HG02610 (cell line): ENCODE data around the gene DNAJA4.
"Not testable (repeated sequence)": the region's sequence is repeated elsewhere in the genome, so short reads cannot be mapped to it uniquely, and the experiment has no call there.

Experiments used
- ATAC-seq: cut with Tn5 transposase; IDR thresholded peaks from one replicate; pipeline ENCODE4 v1.9.1; 2021; ENCODE audit warnings: mild to moderate bottlenecking, moderate library complexity; ENCODE audit not compliant: unreplicated experiment

DNAJA4 gene

DNA sequence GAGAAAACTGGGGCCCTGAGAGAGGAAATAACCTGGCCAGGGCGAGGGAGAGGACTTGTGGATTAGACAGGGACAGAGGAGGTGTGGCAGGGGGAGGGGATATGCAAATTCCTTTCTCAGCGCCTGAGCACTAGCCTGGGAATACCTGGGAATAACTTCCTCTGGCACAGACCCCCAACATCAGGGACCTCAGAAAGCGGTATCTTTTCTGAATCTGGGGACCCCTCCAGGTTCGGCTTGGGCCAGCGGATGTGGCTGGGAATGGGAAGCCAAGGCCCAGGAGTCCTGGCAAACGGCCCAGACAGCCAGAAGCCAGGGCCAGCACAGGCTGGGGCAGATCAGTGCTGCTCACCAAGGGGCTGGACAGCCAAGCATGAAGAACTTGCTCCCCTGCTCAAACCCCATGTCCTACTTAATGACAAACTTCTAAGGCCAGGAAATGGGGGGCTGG, 20.8 kb upstream of the DNAJA4 start:
- no peak for ATAC-seq

DNA sequence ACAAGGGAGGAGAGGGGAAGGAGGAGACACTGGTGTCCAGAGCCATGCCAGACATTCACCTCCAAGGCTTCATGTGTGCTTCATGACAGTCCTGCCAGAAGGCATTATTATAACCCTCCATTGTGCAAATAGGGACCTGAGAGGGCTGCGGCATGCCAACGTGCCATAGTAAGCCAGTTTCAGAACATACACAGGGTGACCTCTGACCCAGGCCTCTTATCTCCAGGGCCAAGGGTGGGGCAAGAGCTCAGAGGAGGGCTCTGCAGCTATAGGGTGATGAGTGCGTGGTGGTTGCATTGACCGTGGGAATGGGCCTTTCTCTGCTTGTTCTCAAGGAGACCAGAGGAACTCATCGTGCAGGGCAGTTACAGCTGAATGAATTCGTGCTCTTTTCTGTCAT, 20.3 kb upstream of the DNAJA4 start:
- ATAC-seq, result no peak

DNA sequence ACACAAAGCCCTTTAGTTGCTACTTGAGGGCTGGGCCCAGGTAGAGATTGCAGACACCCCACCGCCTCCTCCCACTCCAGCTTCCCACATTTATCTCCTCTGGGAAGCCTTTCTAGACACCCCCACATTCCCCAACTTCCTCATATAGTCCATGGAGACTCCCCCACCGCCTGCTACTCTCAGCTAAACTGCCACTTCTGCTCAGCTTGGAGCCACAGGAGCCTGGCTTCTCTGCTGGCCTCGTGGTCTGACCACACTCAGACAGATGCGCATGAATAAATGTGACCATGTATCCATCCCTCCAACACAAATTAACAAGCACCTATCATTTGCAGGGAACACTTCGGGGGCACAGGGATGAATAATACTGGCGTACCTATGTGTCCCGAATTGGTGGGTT, 19.5 kb upstream of the DNAJA4 start:
- ATAC-seq, result no peak

- ATAC-seq, result not testable (repeated sequence)
Measured at GRCh38 chr15:78245392-78245791, 19.0 kb upstream of the DNAJA4 start.

DNA sequence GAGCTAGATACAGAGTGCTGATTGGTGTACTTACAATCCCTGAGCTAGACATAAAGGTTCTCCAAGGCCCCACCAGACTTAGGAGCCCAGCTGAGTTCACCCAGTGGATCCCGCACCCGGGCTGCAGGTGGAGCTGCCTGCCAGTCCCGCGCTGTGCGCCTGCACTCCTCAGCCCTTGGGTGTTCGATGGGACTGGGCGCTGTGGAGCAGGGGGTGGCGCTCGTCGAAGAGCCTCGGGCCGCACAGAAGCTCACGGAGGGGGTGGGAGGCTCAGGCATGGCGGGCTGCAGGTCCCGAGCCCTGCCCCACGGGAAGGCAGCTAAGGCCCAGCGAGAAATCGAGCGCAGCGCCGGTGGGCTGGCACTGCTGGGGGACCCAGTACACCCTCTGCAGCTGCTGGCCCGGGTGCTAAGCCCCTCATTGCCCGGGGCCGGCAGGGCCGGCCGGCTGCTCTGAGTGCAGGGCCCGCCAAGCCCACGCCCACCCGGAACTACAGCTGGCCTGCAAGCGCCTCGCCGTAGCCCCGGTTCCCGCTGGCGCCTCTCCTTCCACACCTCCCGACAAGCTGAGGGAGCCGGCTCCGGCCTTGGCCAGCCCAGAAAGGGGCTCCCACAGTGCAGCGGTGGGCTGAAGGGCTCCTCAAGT, 18.3 kb upstream of the DNAJA4 start:
- ATAC-seq, result not testable (repeated sequence)

DNA sequence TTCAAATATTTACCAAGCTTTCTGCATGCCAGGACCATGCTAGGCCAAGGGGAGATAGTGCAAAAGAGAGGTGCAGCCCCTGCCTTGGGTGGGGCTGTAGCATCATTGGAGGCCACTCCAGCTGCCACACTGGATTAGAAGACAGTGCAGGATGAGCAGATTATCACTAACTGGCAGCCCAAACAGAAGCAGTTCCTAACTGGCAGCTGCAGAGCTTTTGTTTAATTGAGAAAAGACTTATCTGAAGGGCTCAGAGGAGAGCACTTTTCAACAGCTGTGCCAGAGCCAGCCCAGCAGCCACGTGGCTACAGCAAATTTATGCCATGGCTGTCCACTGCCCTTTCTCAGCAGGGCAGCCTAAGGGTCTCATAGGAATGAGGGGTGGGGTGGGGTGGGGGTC, 16.5 kb upstream of the DNAJA4 start:
- no peak for ATAC-seq

DNA sequence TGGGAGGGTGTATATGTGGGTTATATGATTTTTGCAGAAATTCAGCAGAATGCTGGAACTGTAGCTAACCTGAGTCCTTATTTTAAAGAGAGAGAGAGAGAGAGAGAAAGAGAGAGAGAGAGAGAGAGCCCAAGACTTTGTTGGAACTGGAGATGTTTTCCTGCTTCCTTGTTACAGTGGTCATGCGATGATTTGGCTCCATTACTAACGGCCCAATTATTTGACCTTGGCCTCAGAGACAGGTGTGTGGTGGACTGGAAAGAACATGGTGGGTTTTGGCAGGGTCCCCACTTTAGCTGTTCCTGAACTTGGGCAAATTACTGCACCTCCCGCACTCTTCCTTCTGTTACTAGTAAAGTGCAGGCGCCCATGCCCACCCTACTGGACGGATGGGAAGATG, 15.2 kb upstream of the DNAJA4 start:
- no peak for ATAC-seq

DNA sequence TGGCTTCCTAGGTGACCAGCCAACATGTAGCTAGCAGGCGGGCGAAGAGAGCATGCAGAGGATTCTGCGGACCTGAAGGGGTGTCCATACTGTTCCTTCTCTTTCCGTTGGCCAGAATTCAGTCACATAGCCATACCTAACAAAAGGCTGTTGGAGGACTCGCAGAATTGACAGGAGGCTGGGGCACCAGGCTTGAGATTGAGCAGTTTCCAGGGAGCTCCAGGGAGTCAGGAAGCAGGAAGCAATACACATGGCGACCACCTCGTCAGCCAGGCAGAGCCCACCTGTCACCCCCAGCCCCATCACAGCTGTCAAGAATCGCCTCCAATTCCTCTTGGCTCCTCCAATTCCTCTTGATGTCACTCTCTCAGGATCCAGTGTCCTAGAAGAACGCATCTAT, 13.2 kb upstream of the DNAJA4 start:
- ATAC-seq, result no peak

- ATAC-seq, result no peak
Measured at GRCh38 chr15:78255421-78256043, 8.8 kb upstream of the DNAJA4 start.

GRCh38 chr15:78256044-78256437, 8.3 kb upstream of the DNAJA4 start:
- ATAC-seq, result no peak

GRCh38 chr15:78257681-78258080, 6.7 kb upstream of the DNAJA4 start:
- no peak for ATAC-seq

DNA sequence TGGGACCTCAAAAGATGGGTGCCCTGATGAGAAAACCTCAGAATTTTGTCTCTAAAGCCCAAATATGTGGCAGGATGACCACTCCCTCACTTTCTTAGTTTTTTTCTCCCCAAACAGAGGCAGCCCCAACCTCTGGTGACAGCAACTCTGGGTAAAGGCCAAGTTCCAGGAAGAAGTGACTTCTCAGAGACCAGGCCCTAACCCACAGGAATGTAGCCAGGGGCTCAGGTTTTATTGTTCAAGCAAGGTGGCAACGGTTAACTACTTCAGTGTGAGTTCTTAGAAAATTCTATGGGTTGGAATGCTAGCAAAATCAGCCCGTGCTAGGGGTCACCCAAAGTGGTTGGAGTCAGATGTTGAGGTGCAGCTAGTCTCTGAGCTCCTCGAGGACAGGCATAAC, 5.1 kb upstream of the DNAJA4 start:
- ATAC-seq, result no peak

- ATAC-seq, result no peak
Measured at GRCh38 chr15:78260489-78260888, 3.9 kb upstream of the DNAJA4 start.

GRCh38 chr15:78261062-78261461, 3.3 kb upstream of the DNAJA4 start:
- ATAC-seq, result no peak

- no peak for ATAC-seq
Measured at GRCh38 chr15:78263351-78263781, 996 bp upstream of the DNAJA4 start.

GRCh38 chr15:78263907-78264303, 457 bp upstream of the DNAJA4 start:
- no peak for ATAC-seq

DNA sequence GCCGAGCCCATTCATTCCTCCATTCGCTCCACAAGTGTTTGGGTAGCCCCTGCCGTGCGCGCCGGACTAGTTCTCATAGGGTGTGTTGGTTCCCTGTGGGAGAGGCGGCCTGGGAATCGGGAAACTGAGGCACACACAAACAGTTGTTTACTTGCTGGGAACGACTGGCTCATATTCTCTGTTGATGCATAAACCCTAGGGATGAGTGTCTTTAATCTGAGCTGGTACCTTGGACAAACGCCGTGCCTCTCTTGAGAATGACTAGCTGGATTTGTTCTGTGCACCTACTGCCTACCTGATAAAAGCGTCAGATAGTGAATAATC, 737 bp downstream of the DNAJA4 start:
- ATAC-seq, result no peak

GRCh38 chr15:78265752-78266224, 1.4 kb downstream of the DNAJA4 start:
- ATAC-seq, result no peak

DNA sequence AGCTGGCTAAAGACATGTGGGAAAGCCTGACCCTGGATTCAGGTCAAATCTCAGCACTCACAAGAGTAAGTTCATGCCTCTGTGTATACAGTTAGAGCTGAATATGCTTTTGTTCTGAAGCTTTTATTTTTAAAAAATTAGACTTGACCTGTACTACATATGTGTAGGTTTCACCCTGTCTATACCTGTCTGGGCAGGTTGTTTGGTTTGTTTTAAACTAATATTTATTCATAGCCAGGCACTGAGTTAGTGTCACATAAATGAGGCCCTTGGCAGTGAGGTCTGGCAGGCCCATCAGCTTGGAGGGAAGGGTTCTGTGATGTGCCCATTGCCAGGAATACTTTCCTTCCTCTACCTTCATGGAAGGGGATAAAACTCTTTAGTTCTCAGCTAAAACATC, 1.9 kb downstream of the DNAJA4 start:
- no peak for ATAC-seq

- no peak for ATAC-seq
Measured at GRCh38 chr15:78266806-78267205, 2.4 kb downstream of the DNAJA4 start.

GRCh38 chr15:78272316-78272715, 8.0 kb downstream of the DNAJA4 start:
- no peak for ATAC-seq

DNA sequence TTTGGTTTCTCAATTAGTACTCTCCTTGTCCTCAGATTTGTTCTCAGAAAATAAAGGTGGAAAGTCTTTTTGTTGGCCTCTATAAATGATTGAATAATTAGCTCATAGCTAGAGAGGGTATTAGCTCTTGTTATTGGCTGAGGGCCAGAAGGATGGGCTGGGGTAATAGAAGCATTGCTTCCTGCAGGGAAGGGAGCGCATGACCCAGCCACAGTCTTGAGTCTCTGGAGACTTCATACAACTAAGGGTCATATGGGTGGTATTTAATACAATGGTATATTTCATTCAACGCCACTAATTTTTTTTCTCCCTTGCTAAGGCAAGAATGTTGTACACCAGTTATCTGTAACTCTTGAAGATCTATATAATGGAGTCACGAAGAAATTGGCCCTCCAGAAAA, 8.4 kb downstream of the DNAJA4 start:
- ATAC-seq, result no peak

DNA sequence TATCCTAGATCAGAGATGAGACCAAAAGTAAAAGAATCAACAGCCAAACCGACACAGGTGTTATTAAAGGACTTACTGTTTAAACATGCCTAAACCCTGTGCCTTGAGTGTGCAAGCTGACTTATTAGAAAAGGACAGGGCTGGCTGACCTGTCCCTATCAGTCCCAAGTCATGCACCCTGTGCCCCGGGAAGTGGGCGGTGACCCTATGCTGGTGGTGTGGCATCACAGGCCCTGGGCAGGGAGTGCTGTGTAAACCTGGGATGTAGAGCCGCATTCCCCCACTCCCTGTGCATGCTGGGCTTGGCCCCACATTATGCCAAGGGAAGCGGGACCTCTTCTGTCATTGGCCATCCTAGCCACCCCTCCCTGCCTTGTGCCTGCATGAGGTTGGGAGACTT, 10.6 kb downstream of the DNAJA4 start:
- ATAC-seq, result no peak
